Skeletal muscle satellite cell (primary cell): ENCODE results near the gene KXD1.
A peak's percentile ranks its signal among the peaks of the same experiment; 100 is the strongest.
"Not testable (repeated sequence)": the region's sequence is repeated elsewhere in the genome, so short reads cannot be mapped to it uniquely, and the experiment has no call there.

ENCODE experiments used
- H3K27me3 ChIP-seq: 2 replicates; pipeline ENCODE4 v1.7.0; 2013; ENCODE audit warnings: low read length; ENCODE audit not compliant: control insufficient read depth, insufficient read depth
- H3K36me3 ChIP-seq: 2 replicates; pipeline ENCODE4 v1.7.0; 2013; ENCODE audit warnings: mild to moderate bottlenecking, control low read depth, low read length; ENCODE audit not compliant: insufficient read depth
- H3K4me1 ChIP-seq: 2 replicates; pipeline ENCODE4 v1.7.0; 2013; ENCODE audit warnings: low read length; ENCODE audit not compliant: control insufficient read depth, insufficient read depth
- H3K4me2 ChIP-seq: 2 replicates; pipeline ENCODE4 v1.7.0; 2013; ENCODE audit warnings: mild to moderate bottlenecking, low read length
- H3K4me3 ChIP-seq: 2 replicates; pipeline ENCODE4 v1.7.0; 2013; ENCODE audit warnings: low read length
- H3K9ac ChIP-seq: 2 replicates; pipeline ENCODE4 v1.7.0; 2013; ENCODE audit warnings: mild to moderate bottlenecking, low read depth, low read length, moderate library complexity
- H3K9me3 ChIP-seq: replicated peaks from 2 replicates; pipeline ENCODE4 v1.7.0; 2013; ENCODE audit warnings: mild to moderate bottlenecking, control low read depth, low read length

KXD1 gene

DNA sequence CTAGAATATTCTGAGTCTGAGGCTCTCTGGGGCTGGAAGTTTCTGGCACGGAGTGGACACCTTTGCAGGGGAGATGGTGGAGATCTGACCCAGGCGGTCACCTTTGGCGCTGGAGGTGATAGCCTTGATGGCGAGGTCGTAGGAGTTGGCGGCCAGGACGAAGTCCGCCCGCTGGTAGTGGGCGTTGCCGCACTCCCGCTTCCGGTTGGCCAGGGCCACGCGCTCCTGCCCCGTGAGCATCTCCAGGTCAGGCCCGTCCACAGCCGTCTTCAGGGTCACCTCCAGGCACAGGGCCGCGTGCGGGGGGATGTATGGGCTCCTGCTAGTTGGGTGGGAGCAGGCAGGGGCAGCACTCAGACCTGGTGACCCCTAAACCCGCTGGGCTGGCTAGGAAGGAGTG, 19.6 kb upstream of the KXD1 start:
- H3K4me1 ChIP-seq: peaks cover 14% of the 10 kb centered on the region
- H3K36me3 ChIP-seq: peaks cover 52% of the 10 kb centered on the region
- H3K9me3 ChIP-seq: no peaks in the 10 kb centered on the region
- no peak overlapping the region for H3K4me3 ChIP-seq
- no peak overlapping the region for H3K4me2 ChIP-seq
- no peak overlapping the region for H3K9ac ChIP-seq
- no peaks in the 10 kb centered on the region for H3K27me3 ChIP-seq

DNA sequence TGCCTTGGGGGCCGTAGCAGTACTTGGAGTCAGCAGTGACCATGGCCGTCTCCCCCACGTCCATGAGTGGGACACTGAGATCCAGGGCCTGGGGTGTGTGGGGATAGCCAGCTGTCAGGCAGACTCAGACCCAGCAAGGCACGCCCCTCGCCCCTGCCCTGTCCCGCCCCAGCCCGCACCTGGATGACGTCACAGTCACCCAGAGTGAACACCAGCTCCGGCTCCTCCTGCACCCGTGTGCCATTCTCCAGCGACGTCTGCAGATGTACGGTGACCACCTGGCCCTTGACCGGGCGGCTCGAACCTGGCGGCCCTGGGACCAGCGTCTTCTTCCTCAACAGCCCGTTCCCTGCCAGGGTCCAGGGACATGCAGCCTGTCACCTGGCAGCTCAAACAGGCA, 18.3 kb upstream of the KXD1 start:
- H3K4me1 ChIP-seq: peaks cover 21% of the 10 kb centered on the region
- no peak overlapping the region for H3K4me3 ChIP-seq
- no peaks in the 10 kb centered on the region for H3K9me3 ChIP-seq
- no peak overlapping the region for H3K4me2 ChIP-seq
- H3K36me3 ChIP-seq: peaks cover 52% of the 10 kb centered on the region
- no peaks in the 10 kb centered on the region for H3K27me3 ChIP-seq
- H3K9ac ChIP-seq: no peak overlapping the region

DNA sequence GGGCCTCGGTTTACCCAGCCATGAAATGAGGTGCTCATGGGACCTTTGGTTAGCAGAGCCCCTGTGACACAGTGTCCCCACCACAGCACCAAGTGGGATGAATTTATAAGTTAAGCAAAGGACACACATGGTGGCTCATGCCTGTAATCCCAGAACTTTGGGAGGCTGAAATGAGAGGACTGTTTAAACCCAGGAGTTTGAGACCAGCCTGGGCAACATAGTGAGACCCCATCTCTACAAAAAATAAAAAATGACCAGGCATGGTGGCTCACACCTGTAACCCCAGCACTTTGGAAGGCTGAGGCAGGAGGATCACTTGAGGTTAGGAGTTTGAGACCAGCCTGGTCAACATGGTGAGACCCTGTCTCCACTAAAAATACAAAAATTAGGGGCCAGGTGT, 17.5 kb upstream of the KXD1 start:
- not testable (repeated sequence) for H3K9me3 ChIP-seq, H3K4me3 ChIP-seq, H3K27me3 ChIP-seq, H3K9ac ChIP-seq, H3K4me2 ChIP-seq
- Histone ChIP-seq H3K36me3 (peaks cover 48% of the 10 kb centered on the region), H3K4me1 (peaks cover 21% of the 10 kb centered on the region)

DNA sequence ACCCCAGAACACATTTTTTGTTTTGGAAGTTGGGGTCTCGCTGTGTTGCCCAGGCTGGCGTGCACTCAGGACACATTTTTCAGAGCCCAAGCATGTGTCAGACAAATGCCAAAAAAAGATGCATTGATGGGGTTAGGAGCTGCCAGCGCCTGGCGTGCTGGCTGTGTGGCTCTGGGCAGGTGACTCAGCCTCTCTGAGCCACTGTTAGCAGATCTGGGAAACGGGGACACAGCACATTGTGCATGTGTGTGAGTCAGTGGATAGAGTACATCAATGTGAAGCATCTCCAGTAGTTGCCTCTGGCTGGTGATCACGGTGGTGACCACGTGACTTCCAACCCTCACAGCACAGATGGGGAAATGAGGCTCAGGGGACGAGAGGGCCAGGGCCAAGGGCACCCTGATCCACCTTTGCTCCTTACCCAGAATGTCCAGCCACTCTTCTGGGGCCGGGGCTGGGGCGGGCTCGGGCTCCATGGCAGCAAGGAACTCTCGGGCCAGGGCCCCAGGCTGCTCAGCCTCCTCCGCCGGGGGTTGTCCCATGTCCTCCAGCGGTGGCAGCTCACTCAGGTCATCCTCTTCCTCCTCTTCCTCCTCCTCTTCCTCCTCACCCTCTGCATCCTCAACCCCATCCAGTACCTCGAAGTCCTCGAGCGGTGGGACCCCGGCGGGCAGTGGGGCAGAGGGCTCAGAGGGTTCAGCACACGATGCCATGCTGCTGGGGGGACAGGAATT, 16.2 kb upstream of the KXD1 start:
- H3K9ac ChIP-seq: peak overlapping the region; percentile 89
- peak overlapping the region; percentile 86 for H3K4me3 ChIP-seq
- H3K4me2 ChIP-seq: peak overlapping the region; percentile 99
- H3K4me1 ChIP-seq: peaks cover 21% of the 10 kb centered on the region
- H3K27me3 ChIP-seq: no peaks in the 10 kb centered on the region
- H3K9me3 ChIP-seq: no peaks in the 10 kb centered on the region
- H3K36me3 ChIP-seq: peaks cover 40% of the 10 kb centered on the region

DNA sequence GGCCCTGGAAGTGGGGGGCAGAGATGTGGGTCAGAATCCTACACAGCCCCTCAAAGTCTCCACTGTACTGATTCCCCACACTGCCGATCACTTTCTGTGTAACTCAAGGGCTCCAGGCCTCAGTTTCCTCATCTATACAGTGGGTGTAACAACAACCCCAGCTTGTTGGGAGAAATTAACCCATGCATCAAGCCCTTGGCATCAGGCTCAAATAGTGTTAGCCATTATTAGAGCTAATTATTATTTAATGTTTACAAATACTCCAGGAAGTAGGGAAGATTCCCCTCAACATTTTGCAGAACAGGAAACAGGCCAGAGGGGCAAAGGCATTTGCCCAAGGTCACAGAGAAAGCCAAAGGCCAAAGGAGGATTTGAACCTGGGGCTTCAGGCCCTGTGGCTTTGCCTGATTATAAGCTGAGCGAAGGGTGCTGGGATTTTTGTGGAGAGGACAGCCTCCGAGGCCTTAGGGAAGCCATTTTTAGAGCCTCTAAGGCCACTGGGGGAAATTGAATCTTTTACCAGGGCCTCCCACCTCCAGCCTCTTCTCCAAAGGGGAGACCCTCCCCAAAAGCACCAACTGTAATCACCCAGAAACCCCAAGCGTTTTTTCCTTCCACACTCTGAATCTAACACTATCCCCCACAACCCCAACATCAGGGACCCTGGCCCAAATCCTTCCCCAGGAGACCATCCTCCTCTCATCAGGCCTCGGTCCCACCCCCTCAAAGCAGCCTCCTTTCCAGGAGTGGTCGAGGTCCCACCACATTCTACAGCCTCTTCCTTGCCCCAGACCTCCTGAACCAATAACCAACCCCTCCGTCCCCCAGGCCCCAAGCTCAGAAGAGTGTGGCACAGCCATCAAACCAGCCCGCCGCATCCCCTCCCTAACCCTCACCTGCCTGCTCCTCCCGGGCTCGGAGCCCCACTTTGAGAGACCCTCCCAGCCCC, 15.4 kb upstream of the KXD1 start:
- peak overlapping the region; percentile 89 for H3K9ac ChIP-seq
- H3K4me3 ChIP-seq: peak overlapping the region; percentile 86
- peaks cover 32% of the 10 kb centered on the region for H3K36me3 ChIP-seq
- peaks cover 21% of the 10 kb centered on the region for H3K4me1 ChIP-seq
- H3K4me2 ChIP-seq: peak overlapping the region; percentile 99
- no peaks in the 10 kb centered on the region for H3K27me3 ChIP-seq
- no peaks in the 10 kb centered on the region for H3K9me3 ChIP-seq

DNA sequence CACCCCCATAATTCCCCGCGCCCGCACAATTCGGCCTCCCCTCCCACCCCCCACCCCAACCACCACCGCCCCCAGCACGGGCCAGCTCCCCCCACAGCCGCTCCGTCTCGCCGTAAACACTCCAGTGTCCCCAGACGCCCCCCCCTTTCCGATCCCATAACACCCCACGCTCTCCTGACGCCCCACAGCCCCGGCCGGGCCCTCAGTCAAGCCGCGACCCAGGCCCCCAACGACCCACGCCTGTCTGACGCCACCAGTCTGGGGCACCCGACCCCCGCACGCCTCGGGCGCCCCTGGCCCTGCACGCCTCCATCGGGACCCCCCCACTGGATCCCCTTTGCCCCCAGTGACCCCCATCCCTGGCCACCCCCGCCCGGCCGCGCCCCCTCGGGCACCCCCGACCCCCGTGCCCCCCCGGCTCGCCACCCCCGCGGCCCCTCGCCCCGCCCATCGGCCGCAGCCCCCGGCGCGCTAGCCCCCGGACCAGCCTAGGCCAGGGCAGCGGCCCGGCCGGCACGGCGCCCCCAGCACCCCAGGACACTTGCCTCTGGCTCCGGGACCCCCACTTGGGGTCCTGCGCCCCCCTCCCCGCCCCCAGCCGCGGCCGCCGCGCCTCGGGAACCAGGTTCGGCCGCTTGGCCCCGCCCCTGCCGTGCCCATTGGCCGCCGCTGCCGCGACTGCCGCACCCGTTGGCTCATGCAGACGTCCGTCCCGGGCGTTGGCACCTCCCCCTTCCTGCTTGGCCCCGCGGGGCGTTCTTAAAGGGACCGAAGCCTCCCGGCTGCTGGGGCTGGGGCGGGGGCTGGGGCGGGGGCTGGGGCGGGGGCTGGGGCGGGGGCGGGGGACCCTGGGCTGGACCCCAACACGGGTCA, 14.5 kb upstream of the KXD1 start, which contains the start of gene FKBP8:
Gene FKBP8 (minus strand): TSS at position 633 of the 873 bp plus-strand sequence. CDS start 1,603 bp downstream, outside the sequence.
- Histone ChIP-seq H3K36me3 (peaks cover 23% of the 10 kb centered on the region), H3K27me3 (no peaks in the 10 kb centered on the region), H3K9me3 (no peaks in the 10 kb centered on the region), H3K4me3 (peak within 1 kb of the TSS; percentile 86), H3K9ac (peak within 1 kb of the TSS; percentile 89), H3K4me1 (peaks cover 21% of the 10 kb centered on the region), H3K4me2 (peak within 1 kb of the TSS; percentile 99)

DNA sequence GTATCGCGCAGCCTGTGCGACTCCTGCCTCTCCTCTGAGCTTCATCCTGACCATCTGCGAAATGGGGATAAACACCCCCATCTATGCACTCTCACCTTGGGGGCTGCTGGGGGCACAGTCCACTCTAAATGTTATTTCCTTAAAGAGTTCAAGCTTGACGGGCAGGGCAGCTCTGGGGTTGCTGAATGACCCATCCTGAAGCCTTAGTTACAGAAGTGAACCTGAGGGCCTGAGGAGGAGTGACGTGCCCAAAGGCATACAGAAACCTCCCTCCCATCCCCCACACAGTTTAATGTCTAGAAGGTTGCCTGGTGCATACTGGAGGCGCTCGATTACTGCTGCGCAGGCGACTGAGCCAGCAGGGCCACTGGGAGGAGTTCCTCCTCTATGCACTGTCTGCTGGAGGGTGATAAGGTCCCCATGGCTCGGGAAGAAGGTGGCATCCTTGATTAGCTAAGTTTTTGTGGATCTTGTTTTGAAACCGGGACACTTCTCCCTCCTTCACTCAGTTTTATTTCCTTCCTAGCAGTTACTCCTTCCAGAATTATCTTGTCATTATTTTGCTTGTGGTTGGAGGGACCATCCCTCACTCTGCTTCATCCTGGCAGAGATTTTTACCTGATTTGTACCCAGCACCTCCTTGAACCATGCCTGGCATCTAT, 13.7 kb upstream of the KXD1 start:
- Histone ChIP-seq H3K9ac (peak overlapping the region; percentile 15), H3K4me3 (peak overlapping the region; percentile 52), H3K27me3 (no peaks in the 10 kb centered on the region), H3K4me1 (peaks cover 21% of the 10 kb centered on the region), H3K36me3 (peaks cover 19% of the 10 kb centered on the region), H3K4me2 (peak overlapping the region; percentile 77), H3K9me3 (no peaks in the 10 kb centered on the region)

DNA sequence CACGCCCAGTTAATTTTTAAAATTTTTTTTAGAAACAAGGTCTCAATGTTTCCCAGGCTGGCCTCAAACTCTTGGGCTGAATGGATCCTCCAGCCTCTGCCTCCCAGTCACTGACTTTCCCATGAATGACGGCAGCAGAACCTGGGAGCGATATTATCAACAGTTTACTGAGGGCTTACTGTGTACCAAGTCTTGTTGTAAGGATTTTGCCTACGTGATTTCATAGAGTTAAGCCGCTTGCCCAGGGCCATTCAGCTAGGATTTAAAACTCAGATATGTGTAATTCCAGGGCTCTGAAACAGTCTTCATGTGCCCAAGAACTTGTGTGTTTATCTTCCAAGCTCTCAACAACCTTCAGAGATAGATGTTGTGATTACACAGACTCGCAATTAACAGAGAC, 6.0 kb upstream of the KXD1 start:
- H3K4me3 ChIP-seq: no peak overlapping the region
- no peaks in the 10 kb centered on the region for H3K9me3 ChIP-seq
- H3K27me3 ChIP-seq: no peaks in the 10 kb centered on the region
- no peaks in the 10 kb centered on the region for H3K4me1 ChIP-seq
- no peak overlapping the region for H3K4me2 ChIP-seq
- no peaks in the 10 kb centered on the region for H3K36me3 ChIP-seq
- no peak overlapping the region for H3K9ac ChIP-seq

DNA sequence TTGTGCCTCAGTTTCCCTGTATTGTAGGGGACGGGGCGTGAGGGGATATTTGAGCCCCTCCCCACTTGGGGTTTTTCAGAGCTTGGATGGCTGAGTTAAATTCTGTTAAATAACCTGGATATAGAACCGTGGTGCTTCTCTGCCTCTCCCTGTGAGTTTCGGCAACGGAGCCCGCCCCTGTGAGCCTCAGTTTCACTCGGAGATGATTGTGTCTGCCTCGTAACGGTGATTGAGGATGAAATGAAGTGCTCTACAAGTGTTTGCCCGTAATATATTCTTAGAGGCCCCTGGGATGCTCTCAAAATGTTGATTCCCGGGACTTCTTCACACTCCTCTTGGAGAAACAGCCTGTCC, 509 bp downstream of the KXD1 start:
- no peaks in the 10 kb centered on the region for H3K27me3 ChIP-seq
- peak overlapping the region; percentile 93 for H3K4me3 ChIP-seq
- peaks cover 32% of the 10 kb centered on the region for H3K4me1 ChIP-seq
- H3K9me3 ChIP-seq: no peaks in the 10 kb centered on the region
- H3K4me2 ChIP-seq: peak overlapping the region; percentile 97
- peaks cover 9% of the 10 kb centered on the region for H3K36me3 ChIP-seq
- peak overlapping the region; percentile 97 for H3K9ac ChIP-seq

DNA sequence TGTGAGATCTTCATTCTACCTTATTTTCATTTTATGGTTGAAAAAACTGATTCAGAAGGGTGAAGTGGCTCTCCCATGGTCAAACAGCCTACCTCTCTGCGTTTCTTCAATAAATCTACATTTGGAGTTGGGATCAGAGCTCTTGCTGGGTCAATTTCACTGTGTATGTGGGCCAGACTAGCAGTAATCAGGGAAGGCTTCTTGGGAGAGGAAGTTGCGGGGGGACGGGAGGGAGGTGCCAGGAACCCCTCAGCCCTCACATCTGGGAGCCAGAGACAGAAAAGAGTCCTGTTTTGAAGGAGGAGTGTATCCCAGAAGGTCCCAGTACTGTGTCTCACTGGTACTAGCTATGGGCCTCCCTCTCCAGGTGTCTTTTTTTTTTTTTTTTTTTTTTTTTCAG, 934 bp downstream of the KXD1 start:
- no peaks in the 10 kb centered on the region for H3K9me3 ChIP-seq
- H3K36me3 ChIP-seq: peaks cover 9% of the 10 kb centered on the region
- peaks cover 32% of the 10 kb centered on the region for H3K4me1 ChIP-seq
- H3K4me3 ChIP-seq: peak overlapping the region; percentile 93
- peak overlapping the region; percentile 97 for H3K4me2 ChIP-seq
- H3K9ac ChIP-seq: peak overlapping the region; percentile 97
- H3K27me3 ChIP-seq: no peaks in the 10 kb centered on the region
